MM.1S (cell line): Measurements from ENCODE around the gene CR1.

Experiments used
- CTCF ChIP-seq: fragments of 300-600 bp; sonication (generic); IDR thresholded peaks from 2 replicates; pipeline ENCODE4 v1.5.1; 2016; ENCODE audit warnings: antibody characterized with exemption, low read length, mixed read lengths
- EZH2 ChIP-seq: fragments of 300-600 bp; sonication (generic); optimal IDR thresholded peaks from 2 replicates; pipeline ENCODE3; 2017; ENCODE audit warnings: low read depth, mild to moderate bottlenecking, antibody characterized with exemption, low read length, mixed read lengths
- EZH2phosphoT487 ChIP-seq: fragments of 300-600 bp; sonication (generic); IDR thresholded peaks from 2 replicates; pipeline ENCODE4 v1.6.1; 2018; ENCODE audit warnings: antibody characterized with exemption, low read length

- no peak for TF ChIP-seq CTCF
- TF ChIP-seq EZH2 = no peak
- TF ChIP-seq EZH2phosphoT487 = no peak
These were observed 151.1 kb downstream of the CR1 start for GRCh38 chr1:207646944-207647579.
